Liver (tissue), 9 donors: ENCODE data around the gene NNMT. TPM values are rescaled to one million over a fixed set of nuclear protein-coding genes. Genes with fewer than 3 reads are reported as not detected.

ENCODE experiments used
- DNase-seq: peaks from one replicate; pipeline ENCODE4 v3.0.0-alpha.2; 2017; ENCODE audit warnings: low spot score
- H3K27ac ChIP-seq, 2 donors: one replicate each; pipeline ENCODE4 v1.7.0; 2013; ENCODE audit warnings: inconsistent platforms in 2 of 2, low read length in 2 of 2, control low read depth in 1 of 2, low read depth in 1 of 2, mild to moderate bottlenecking in 1 of 2
- H3K27me3 ChIP-seq, 4 donors: one replicate each; pipeline versions ENCODE4 v1.6.1 to v1.7.0; 2013; ENCODE audit warnings: low read length in 3 of 4, inconsistent platforms in 1 of 4, mild to moderate bottlenecking in 1 of 4, moderate library complexity in 1 of 4; ENCODE audit not compliant: control insufficient read depth in 4 of 4, insufficient read depth in 4 of 4
- H3K36me3 ChIP-seq, 4 donors: one replicate each; pipeline versions ENCODE4 v1.6.1 to v1.7.0; 2013; ENCODE audit warnings: low read length in 3 of 4, mild to moderate bottlenecking in 3 of 4, low read depth in 1 of 4, moderate library complexity in 1 of 4; ENCODE audit not compliant: control insufficient read depth in 4 of 4, insufficient read depth in 3 of 4
- H3K4me1 ChIP-seq, 4 donors: one replicate each; pipeline versions ENCODE4 v1.6.1 to v1.7.0; 2013; ENCODE audit warnings: low read length in 3 of 4, mild to moderate bottlenecking in 3 of 4, moderate library complexity in 1 of 4; ENCODE audit not compliant: control insufficient read depth in 4 of 4, insufficient read depth in 4 of 4
- H3K4me3 ChIP-seq, 3 donors: one replicate each; pipeline versions ENCODE4 v1.6.1 to v1.7.0; 2013; ENCODE audit warnings: low read length in 3 of 3, control low read depth in 1 of 3, low read depth in 1 of 3, mild to moderate bottlenecking in 1 of 3
- H3K9ac ChIP-seq, 2 donors: one replicate each; pipeline ENCODE4 v1.7.0; 2013; ENCODE audit warnings: low read length in 2 of 2, mild to moderate bottlenecking in 2 of 2, moderate library complexity in 2 of 2, control low read depth in 1 of 2, low read depth in 1 of 2
- H3K9me3 ChIP-seq, 4 donors: one replicate each; pipeline versions ENCODE4 v1.6.1 to v1.7.0; 2013; ENCODE audit warnings: low read length in 3 of 4; ENCODE audit not compliant: control insufficient read depth in 4 of 4
- ATF3 ChIP-seq: IDR thresholded peaks from 2 replicates; pipeline ENCODE4 v1.6.1; 2016; ENCODE audit warnings: antibody characterized with exemption
- CTCF ChIP-seq: fragments of 150-350 bp; IDR thresholded peaks from 2 replicates; pipeline ENCODE4 v1.5.1; 2017; ENCODE audit warnings: improper control_type of control experiment, low read depth, low read length; ENCODE audit not compliant: missing input control
- EGR1 ChIP-seq, 2 donors: IDR thresholded peaks; 2 replicates each; pipeline ENCODE4 v1.6.1; 2016 to 2018; ENCODE audit warnings: antibody characterized with exemption in 2 of 2, low read depth in 2 of 2
- FOXA2 ChIP-seq: IDR thresholded peaks from 2 replicates; pipeline ENCODE4 v1.6.1; 2016; ENCODE audit warnings: antibody characterized with exemption
- GABPA ChIP-seq, 2 donors: IDR thresholded peaks in 1 of 2; conservative IDR thresholded peaks in 1 of 2; 2 replicates each; pipeline ENCODE4 v1.6.1; 2016; ENCODE audit warnings: antibody characterized with exemption in 2 of 2, mild to moderate bottlenecking in 1 of 2, moderate library complexity in 1 of 2
- HNF4A ChIP-seq, 2 donors: conservative IDR thresholded peaks; 2 replicates each; pipeline ENCODE4 v1.6.1; 2016; ENCODE audit warnings: antibody characterized with exemption in 2 of 2, mild to moderate bottlenecking in 2 of 2
- HNF4G ChIP-seq: IDR thresholded peaks from 2 replicates; pipeline ENCODE4 v1.6.1; 2016; ENCODE audit warnings: antibody characterized with exemption
- JUND ChIP-seq, 2 donors: IDR thresholded peaks; 2 replicates each; pipeline ENCODE4 v1.6.1; 2016; ENCODE audit warnings: antibody characterized with exemption in 2 of 2
- NR2F2 ChIP-seq: IDR thresholded peaks from 2 replicates; pipeline ENCODE4 v1.6.1; 2016; ENCODE audit warnings: antibody characterized with exemption
- RAD21 ChIP-seq, 2 donors: IDR thresholded peaks; 2 replicates each; pipeline ENCODE4 v1.6.1; 2016; ENCODE audit warnings: antibody characterized with exemption in 2 of 2, mild to moderate bottlenecking in 2 of 2
- SP1 ChIP-seq: IDR thresholded peaks from 2 replicates; pipeline ENCODE4 v1.6.1; 2018; ENCODE audit warnings: antibody characterized with exemption, mild to moderate bottlenecking
- TAF1 ChIP-seq: conservative IDR thresholded peaks from 2 replicates; pipeline ENCODE4 v1.6.1; 2016; ENCODE audit warnings: antibody characterized with exemption, mild to moderate bottlenecking
- YY1 ChIP-seq: IDR thresholded peaks from 2 replicates; pipeline ENCODE4 v1.6.1; 2016; ENCODE audit warnings: antibody characterized with exemption, mild to moderate bottlenecking
- ZBTB33 ChIP-seq: IDR thresholded peaks from 2 replicates; pipeline ENCODE4 v1.6.1; 2016; ENCODE audit warnings: antibody characterized with exemption
- WGBS: extraction: QIAGEN DNeasy Blood & Tissue Kit; methylation state at CpG from one replicate; pipeline ENCODE4 v1.1.7; 2013; 5-methylcytosine and 5-hydroxymethylcytosine counted together
- polyA plus RNA-seq, 2 donors: library from polyadenylated mRNA; stranded (reverse) in 1 of 2; unstranded in 1 of 2; fragments of 200-250 nt in 1 of 2; fragments of >200 nt in 1 of 2; fragmentation: Nextera tagmentation in 1 of 2; extraction: Ambion mirVana in 1 of 2; gene quantifications; one replicate each; pipeline versions ENCODE4 v1.2.1 to v1.2.3, GENCODE V29; 2013 to 2015
- total RNA-seq, 2 donors: library from RNA; depleted of rRNA; stranded (reverse); fragments of >200 nt; gene quantifications; one replicate each; pipeline ENCODE4 v1.2.3, GENCODE V29; 2014
- donor health status: healthy.
- donor health status: healthy.
- donor health status: healthy.
- donor health status: healthy.
- donor health status: healthy.

Gene NNMT
- total and polyA plus RNA-seq, 4 donors, result 0.47 to 3,724 (median 2,877) TPM

GRCh38 chr11:114317787-114318137, 21.6 kb downstream of the NNMT start:
- 58% methylated on average over 5 of the region's 5 CpGs for WGBS
- Histone ChIP-seq H3K36me3 (peaks cover 4 to 17% (median 7%) of the 10 kb centered on the region in 4 donors), H3K27me3 (no peaks in the 10 kb centered on the region), H3K27ac (no peak overlapping the region), H3K4me1 (peaks cover 0 to 5% (median 0%) of the 10 kb centered on the region in 4 donors), H3K4me3 (no peak overlapping the region), H3K9ac (no peak overlapping the region), H3K9me3 (no peaks in the 10 kb centered on the region)
- no peak for DNase-seq
- TF ChIP-seq CTCF (peak; percentile 18), NR2F2 (no peak), RAD21 (IDR thresholded peaks at IDR 0.05) (peak; percentile 51 to 60), JUND (IDR thresholded peaks at IDR 0.05) (peak in 1 of 2 donors; percentile 2), ATF3 (peak; percentile 12)

GRCh38 chr11:114318361-114318760, 22.2 kb downstream of the NNMT start:
- no peak for DNase-seq
- 61% methylated on average over 4 of the region's 4 CpGs for WGBS
- no peak overlapping the region for H3K4me3 ChIP-seq
- peaks cover 1 to 12% (median 4%) of the 10 kb centered on the region in 4 donors for H3K36me3 ChIP-seq
- H3K27ac ChIP-seq, result no peak overlapping the region
- no peaks in the 10 kb centered on the region for H3K9me3 ChIP-seq
- no peaks in the 10 kb centered on the region for H3K27me3 ChIP-seq
- H3K4me1 ChIP-seq, result peaks cover 0 to 3% (median 0%) of the 10 kb centered on the region in 4 donors
- H3K9ac ChIP-seq, result no peak overlapping the region
- TF ChIP-seq RAD21 (IDR thresholded peaks at IDR 0.05) (no peak), ATF3 (no peak), TAF1 (no peak), FOXA2 (no peak), YY1 (no peak), GABPA (IDR thresholded peaks at IDR 0.05 in 1 of 2, conservative IDR thresholded peaks at IDR 0.05 in 1 of 2) (no peak), HNF4G (no peak), ZBTB33 (no peak), SP1 (no peak), HNF4A (conservative IDR thresholded peaks at IDR 0.05) (no peak), EGR1 (IDR thresholded peaks at IDR 0.05; ENCODE audit: low read depth in 2 of 2) (no peak), CTCF (no peak)
